SK-N-MC (cell line): ENCODE data around the gene NSUN7.

Experiments used
- EZH2 ChIP-seq: fragments of 200-600 bp; sonication (generic); IDR thresholded peaks from one replicate; pipeline ENCODE4 v1.6.1; 2017; ENCODE audit warnings: antibody characterized with exemption
- FOXP2 ChIP-seq: optimal IDR thresholded peaks from 2 replicates; pipeline ENCODE3; 2011; ENCODE audit warnings: mild to moderate bottlenecking, moderate library complexity; ENCODE audit not compliant: insufficient read depth; ENCODE audit errors: extremely low read length, control extremely low read depth
- POLR2AphosphoS5 ChIP-seq: IDR thresholded peaks from 2 replicates; pipeline ENCODE4 v1.6.1; 2012; ENCODE audit warnings: mild to moderate bottlenecking, low read depth, low read length, borderline replicate concordance

DNA sequence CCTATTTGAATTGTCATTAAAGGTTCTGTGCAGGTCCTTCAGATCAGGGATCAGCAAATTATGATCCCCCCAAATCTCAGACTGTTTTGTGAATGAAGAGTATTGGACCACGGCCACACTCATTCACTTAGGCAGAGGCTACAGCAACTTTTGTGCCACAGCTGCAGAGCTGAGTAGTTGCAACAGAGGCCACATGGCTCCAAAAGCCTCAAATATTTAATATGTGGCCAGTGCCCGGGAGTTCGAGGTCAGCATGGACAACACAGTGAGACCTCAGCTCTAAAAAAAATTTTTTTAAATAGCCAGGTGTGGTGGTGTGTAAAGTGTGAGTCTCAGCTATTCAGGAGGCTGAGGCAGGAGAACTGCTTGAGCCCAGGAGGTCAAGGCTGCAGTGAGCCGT is 100.7 kb downstream of the NSUN7 start:
- TF ChIP-seq EZH2 (no peak), POLR2AphosphoS5 (no peak), FOXP2 (no peak)
